H1 (cell line): ENCODE results near the gene TTC4. TPM values are rescaled to one million over a fixed set of nuclear protein-coding genes. Genes with fewer than 3 reads are reported as not detected.

ENCODE experiments used
- CTCF ChIA-PET: fragments of 300-600 bp; sonication (Branson Sonifier 250); formaldehyde crosslinking; loops from one replicate; lab custom pipeline; 2021; ENCODE audit not compliant: partially characterized antibody; lab: Charles Lee
- POLR2A ChIA-PET: fragments of 300-600 bp; sonication (Branson Sonifier 250); formaldehyde crosslinking; loops from one replicate; lab custom pipeline; 2021; ENCODE audit warnings: inconsistent platforms; ENCODE audit not compliant: partially characterized antibody; lab: Charles Lee
- DNase-seq, 2 experiments: peaks; one replicate each; pipeline versions ENCODE4 v3.0.0 to v3.0.0-alpha.2; 2010 to 2022; ENCODE audit warnings: low spot score in 2 of 2, low read depth in 1 of 2, mixed read lengths in 1 of 2
- FAIRE-seq: peaks from 2 replicates; lab custom pipeline; 2011; peaks lifted over from hg19 to GRCh38; lab: Jason Lieb, UNC
- H2AFZ ChIP-seq: 2 replicates; pipeline ENCODE4 v1.8.1; 2012; ENCODE audit warnings: low read length, inconsistent platforms
- H2AK5ac ChIP-seq: 2 replicates; pipeline ENCODE4 v1.6.1; 2013; ENCODE audit warnings: low read depth, low read length
- H2BK120ac ChIP-seq: replicated peaks from 2 replicates; pipeline ENCODE3; 2013; ENCODE audit warnings: low read depth, low read length, inconsistent platforms
- H2BK12ac ChIP-seq: 2 replicates; pipeline ENCODE4 v1.6.1; 2013; ENCODE audit warnings: low read depth, low read length
- H2BK15ac ChIP-seq: 2 replicates; pipeline ENCODE4 v1.6.1; 2013; ENCODE audit warnings: low read length
- H2BK20ac ChIP-seq: 2 replicates; pipeline ENCODE4 v1.6.1; 2013; ENCODE audit warnings: low read length
- H2BK5ac ChIP-seq: 2 replicates; pipeline ENCODE4 v1.6.1; 2013; ENCODE audit warnings: low read depth, low read length
- H3K14ac ChIP-seq: 2 replicates; pipeline ENCODE4 v1.6.1; 2013; ENCODE audit warnings: inconsistent platforms; ENCODE audit not compliant: insufficient read length
- H3K18ac ChIP-seq: 2 replicates; pipeline ENCODE4 v1.6.1; 2013; ENCODE audit warnings: low read length; ENCODE audit errors: extremely low read depth
- H3K23ac ChIP-seq: 2 replicates; pipeline ENCODE4 v1.6.1; 2013; ENCODE audit warnings: inconsistent platforms; ENCODE audit not compliant: insufficient read length
- H3K23me2 ChIP-seq: 2 replicates; pipeline ENCODE4 v1.6.1; 2013; ENCODE audit warnings: low read depth, low read length
- H3K27ac ChIP-seq: 2 replicates; pipeline ENCODE4 v1.6.1; 2011; ENCODE audit warnings: low read depth, low read length, inconsistent platforms
- H3K27me3 ChIP-seq, 4 experiments: replicated peaks in 1 of 4; 1 replicate in 1 of 4; 2 replicates in 3 of 4; pipeline versions ENCODE4 v1.6.1 to v1.8.1; 2011 to 2013; ENCODE audit warnings: low read length in 3 of 4, mild to moderate bottlenecking in 3 of 4, inconsistent platforms in 2 of 4, mixed read lengths in 2 of 4, moderate library complexity in 1 of 4; ENCODE audit not compliant: control insufficient read depth in 3 of 4, insufficient read depth in 3 of 4; ENCODE audit errors: extremely low read depth in 1 of 4
- H3K36me3 ChIP-seq, 4 experiments: 2 replicates each; pipeline versions ENCODE4 v1.6.1 to v1.8.1; 2011 to 2013; ENCODE audit warnings: mild to moderate bottlenecking in 4 of 4, low read length in 3 of 4, moderate library complexity in 2 of 4, control low read depth in 1 of 4, inconsistent platforms in 1 of 4; ENCODE audit not compliant: insufficient read depth in 4 of 4, control insufficient read depth in 2 of 4
- H3K4ac ChIP-seq: replicated peaks from 2 replicates; pipeline ENCODE3; 2013; ENCODE audit warnings: low read length, low read depth, mixed read lengths, inconsistent platforms; ENCODE audit not compliant: insufficient read length
- H3K4me1 ChIP-seq, 4 experiments: replicated peaks in 1 of 4; 1 replicate in 1 of 4; 2 replicates in 3 of 4; pipeline versions ENCODE4 v1.6.1 to v1.8.1; 2011 to 2013; ENCODE audit warnings: low read length in 3 of 4, inconsistent platforms in 2 of 4, mixed read lengths in 1 of 4; ENCODE audit not compliant: insufficient read depth in 4 of 4, control insufficient read depth in 3 of 4
- H3K4me2 ChIP-seq, 2 experiments: 2 replicates each; pipeline versions ENCODE4 v1.6.1 to v1.8.1; 2011 to 2013; ENCODE audit warnings: low read depth in 2 of 2, low read length in 2 of 2, control low read depth in 1 of 2, inconsistent platforms in 1 of 2, mild to moderate bottlenecking in 1 of 2; ENCODE audit not compliant: insufficient read depth in 1 of 2
- H3K4me3 ChIP-seq, 4 experiments: fragments of 200-600, 300-600 bp in 1 of 4; sonication (generic), shearing (Covaris generic), sonication (Bioruptor Twin) in 1 of 4; 2 replicates each; pipeline versions ENCODE4 v1.5.1 to v1.8.1; 2011 to 2016; ENCODE audit warnings: low read length in 4 of 4, low read depth in 3 of 4, control low read depth in 2 of 4, inconsistent platforms in 2 of 4, mild to moderate bottlenecking in 2 of 4, mixed read lengths in 1 of 4, moderate library complexity in 1 of 4; ENCODE audit not compliant: insufficient read depth in 2 of 4; ENCODE audit errors: extremely low read depth in 1 of 4
- H3K56ac ChIP-seq: replicated peaks from 2 replicates; pipeline ENCODE3; 2013; ENCODE audit warnings: low read depth, mild to moderate bottlenecking, mixed read lengths, low read length, inconsistent platforms; ENCODE audit not compliant: insufficient read length
- H3K79me1 ChIP-seq: 2 replicates; pipeline ENCODE4 v1.6.1; 2013; ENCODE audit warnings: low read depth, low read length, control low read depth
- H3K79me2 ChIP-seq, 2 experiments: 2 replicates each; pipeline versions ENCODE4 v1.6.1 to v1.8.1; 2012 to 2013; ENCODE audit warnings: low read length in 2 of 2, mild to moderate bottlenecking in 2 of 2, inconsistent platforms in 1 of 2; ENCODE audit not compliant: insufficient read depth in 2 of 2, control insufficient read depth in 1 of 2
- H3K9ac ChIP-seq, 4 experiments: replicated peaks in 1 of 4; 1 replicate in 1 of 4; 2 replicates in 3 of 4; pipeline versions ENCODE4 v1.6.1 to v1.8.1; 2011 to 2013; ENCODE audit warnings: low read depth in 3 of 4, low read length in 3 of 4, control low read depth in 2 of 4, mild to moderate bottlenecking in 2 of 4, moderate library complexity in 2 of 4, inconsistent platforms in 1 of 4; ENCODE audit errors: extremely low read depth in 1 of 4
- H3K9me3 ChIP-seq, 2 experiments: 2 replicates each; pipeline versions ENCODE4 v1.6.1 to v1.8.1; 2012 to 2013; ENCODE audit warnings: mild to moderate bottlenecking in 2 of 2, moderate library complexity in 2 of 2, control low read depth in 1 of 2, inconsistent platforms in 1 of 2, low read depth in 1 of 2, low read length in 1 of 2, mixed read lengths in 1 of 2; ENCODE audit not compliant: insufficient read depth in 2 of 2
- H4K20me1 ChIP-seq, 2 experiments: replicated peaks in 1 of 2; 2 replicates each; pipeline versions ENCODE3 to v1.8.1; 2011 to 2013; ENCODE audit warnings: inconsistent platforms in 2 of 2, low read length in 2 of 2, mild to moderate bottlenecking in 1 of 2; ENCODE audit not compliant: insufficient read depth in 2 of 2, control insufficient read depth in 1 of 2
- H4K5ac ChIP-seq: 2 replicates; pipeline ENCODE4 v1.6.1; 2013; ENCODE audit warnings: low read length, low read depth, mixed read lengths, inconsistent platforms; ENCODE audit not compliant: insufficient read length
- H4K8ac ChIP-seq: 2 replicates; pipeline ENCODE4 v1.8.0; 2013; ENCODE audit warnings: mild to moderate bottlenecking, moderate library complexity, low read length, inconsistent platforms; ENCODE audit not compliant: insufficient read depth; ENCODE audit errors: extremely low read depth
- H4K91ac ChIP-seq: replicated peaks from 2 replicates; pipeline ENCODE3; 2013; ENCODE audit warnings: low read length, mixed read lengths, inconsistent platforms; ENCODE audit not compliant: insufficient read length
- BRCA1 ChIP-seq: IDR thresholded peaks from 2 replicates; pipeline ENCODE4 v1.6.1; 2012; ENCODE audit warnings: low read depth, low read length, improper control_type of control experiment
- NANOG ChIP-seq: IDR thresholded peaks from 2 replicates; pipeline ENCODE4 v1.6.1; 2011; ENCODE audit warnings: low read length, low read depth, mild to moderate bottlenecking, inconsistent platforms; ENCODE audit not compliant: insufficient read depth, poor library complexity, severe bottlenecking
- SRF ChIP-seq: IDR thresholded peaks from 2 replicates; pipeline ENCODE4 v1.6.1; 2011; ENCODE audit warnings: mild to moderate bottlenecking, low read depth, low read length, moderate library complexity
- WGBS, 2 experiments: shearing (Covaris generic) in 1 of 2; methylation state at CpG; one replicate each; pipeline versions ENCODE4 v1.1.6 to v1.1.7; 2013 to 2015; ENCODE audit warnings: low lambda C conversion rate in 2 of 2, mixed read lengths in 2 of 2, inconsistent platforms in 1 of 2, low coverage in 1 of 2, missing lambda C conversion rate in 1 of 2; ENCODE audit not compliant: insufficient replicate concordance in 2 of 2, insufficient coverage in 1 of 2, insufficient read length in 1 of 2; ENCODE audit errors: extremely low coverage in 1 of 2, missing lambda C conversion rate in 1 of 2; 5-methylcytosine and 5-hydroxymethylcytosine counted together
- polyA plus RNA-seq, 7 experiments: library from polyadenylated mRNA; depleted of rRNA in 3 of 7; stranded (reverse) in 5 of 7; unstranded in 2 of 7; fragments of >200 nt in 5 of 7; fragments of 200-250 nt in 2 of 7; gene quantifications; 1 replicate in 5 of 7; 2 replicates in 1 of 7; 4 replicates in 1 of 7; pipeline versions ENCODE4 v1.2.1 to v1.2.3, GENCODE V29; 2011 to 2013; ENCODE audit warnings: missing spikeins in 2 of 7, mixed read lengths in 2 of 7
- total RNA-seq: library from RNA; stranded (reverse); fragmentation: NEBNext Ultra II Directional; extraction: Animal tissue kit (Norgen Biotek cat#: 25700); gene quantifications from 2 replicates; pipeline ENCODE4 v1.2.1, GENCODE V29; 2021

TTC4 gene
- total and polyA plus RNA-seq, 2 of the 8 experiments (the other 6 are each of a cell fraction or from before 2014, with no cell fraction given) = 21.0 to 25.1 TPM

- CTCF ChIA-PET = interaction anchor here (1.1 kb wide), 1 partner anchor 13 kb away, joined by 3 read pairs; no protein-coding TSS in a partner anchor
- POLR2A ChIA-PET = interaction anchor here (1.1 kb wide), 1 partner anchor 10 kb away, joined by 3 read pairs; no protein-coding TSS in a partner anchor
- TF ChIP-seq NANOG (no peak), SRF (no peak), BRCA1 (no peak)
Measured at GRCh38 chr1:54695764-54696163, 19.9 kb upstream of the TTC4 start.

More at GRCh38 chr1:54695764-54696163, 19.9 kb upstream of the TTC4 start:
- Histone ChIP-seq H3K56ac (no peak overlapping the region), H3K4ac (no peak overlapping the region), H3K9me3 (no peaks in the 10 kb centered on the region), H3K14ac (no peak overlapping the region), H4K91ac (no peak overlapping the region), H3K27ac (no peak overlapping the region), H3K23ac (no peak overlapping the region), H3K27me3 (no peaks in the 10 kb centered on the region), H2BK20ac (no peak overlapping the region), H3K4me3 (no peak overlapping the region), H3K4me2 (no peak overlapping the region), H3K36me3 (no peaks in the 10 kb centered on the region), H2BK15ac (no peak overlapping the region), H2AFZ (no peak overlapping the region), H4K5ac (no peak overlapping the region), H3K79me1 (no peaks in the 10 kb centered on the region), H2AK5ac (no peak overlapping the region), H3K9ac (no peak overlapping the region), H3K23me2 (no peaks in the 10 kb centered on the region), H3K79me2 (no peaks in the 10 kb centered on the region), H4K20me1 (no peaks in the 10 kb centered on the region), H2BK120ac (no peak overlapping the region), H2BK12ac (no peak overlapping the region), H2BK5ac (no peak overlapping the region), H3K18ac (no peak overlapping the region), H4K8ac (no peak overlapping the region), H3K4me1 (no peaks in the 10 kb centered on the region)
- DNase-seq (no peak), FAIRE-seq (no peak)
- 67% methylated on average over 1 of the region's 1 CpG; no CpG with 5 or more reads in 1 of the 2 experiments for WGBS, 2 experiments
